ENCODE measurements around the gene SETD2.

SETD2 gene

GRCh38 chr3:46986055-46986730, 177.7 kb downstream of the SETD2 start:
- no peak for DNase-seq

DNA sequence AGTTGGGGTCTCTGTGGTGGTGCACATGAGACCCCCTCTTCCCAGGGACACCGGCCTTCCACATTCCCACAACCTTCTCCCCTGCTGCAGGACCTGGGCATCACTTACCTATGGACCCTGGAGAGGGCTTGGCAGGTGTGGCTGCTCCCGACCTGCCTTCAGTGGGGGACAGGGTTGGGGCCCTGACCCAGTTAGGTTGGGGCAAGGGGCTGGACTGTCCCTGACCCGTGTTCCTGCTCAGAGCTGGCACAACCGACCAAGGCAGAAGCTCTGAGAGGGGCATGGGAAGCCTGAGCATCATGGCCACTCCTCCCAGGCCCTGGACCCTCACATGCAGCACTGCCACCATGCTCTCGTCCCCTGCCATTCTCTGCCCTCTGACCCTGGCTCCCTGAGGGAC, 178.3 kb downstream of the SETD2 start:
- no peak for DNase-seq

- no peak for DNase-seq
Measured at GRCh38 chr3:46984591-46985459, 179.1 kb downstream of the SETD2 start.

DNA sequence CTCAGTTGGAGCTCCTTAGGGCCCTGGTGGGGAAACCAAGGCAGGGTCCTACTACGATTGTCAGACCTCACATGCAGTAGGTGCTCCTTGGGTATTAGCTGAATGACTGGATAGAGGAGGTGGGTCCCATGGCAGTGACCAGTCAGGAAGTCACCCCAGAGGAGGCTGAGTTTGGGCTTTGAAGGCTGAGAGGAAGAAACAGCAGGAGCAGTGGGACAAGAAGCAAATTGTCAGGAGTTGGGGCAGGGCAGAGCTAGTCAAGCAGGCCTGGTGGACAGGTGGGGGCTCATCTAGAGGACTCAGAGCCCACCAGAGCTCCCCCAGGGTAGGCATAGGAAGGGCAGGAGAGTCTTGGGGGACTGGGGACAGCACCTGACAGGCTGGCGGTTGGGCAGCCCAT, 181.4 kb downstream of the SETD2 start:
- DNase-seq = no peak

DNA sequence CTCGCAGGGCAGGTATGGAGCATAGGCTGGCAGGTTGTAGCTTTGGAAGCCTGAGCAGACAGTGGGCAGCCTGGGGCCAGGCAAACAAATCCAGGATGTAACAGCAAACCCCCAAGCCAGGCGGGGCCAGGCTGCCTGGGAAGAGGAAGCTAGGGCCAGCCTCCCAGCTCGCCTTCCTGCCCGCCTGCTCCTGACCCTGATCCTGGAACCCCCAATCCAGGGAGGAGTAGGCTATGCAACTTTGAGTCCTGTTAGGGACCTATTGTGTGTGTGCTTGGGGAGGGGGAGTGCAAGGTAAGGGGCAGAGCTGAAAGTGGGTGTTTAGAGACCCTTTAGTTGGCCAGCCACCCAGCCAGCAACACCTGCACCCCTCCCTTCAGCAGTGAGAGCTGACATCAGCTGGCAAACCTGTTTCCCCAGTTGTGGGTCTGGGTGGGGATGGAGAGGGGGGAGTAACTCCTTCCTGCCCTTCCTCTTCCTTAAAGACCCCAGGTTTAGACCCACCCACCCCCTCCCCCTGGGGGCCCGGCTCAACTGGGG, 181.9 kb downstream of the SETD2 start:
- no peak for DNase-seq

DNA sequence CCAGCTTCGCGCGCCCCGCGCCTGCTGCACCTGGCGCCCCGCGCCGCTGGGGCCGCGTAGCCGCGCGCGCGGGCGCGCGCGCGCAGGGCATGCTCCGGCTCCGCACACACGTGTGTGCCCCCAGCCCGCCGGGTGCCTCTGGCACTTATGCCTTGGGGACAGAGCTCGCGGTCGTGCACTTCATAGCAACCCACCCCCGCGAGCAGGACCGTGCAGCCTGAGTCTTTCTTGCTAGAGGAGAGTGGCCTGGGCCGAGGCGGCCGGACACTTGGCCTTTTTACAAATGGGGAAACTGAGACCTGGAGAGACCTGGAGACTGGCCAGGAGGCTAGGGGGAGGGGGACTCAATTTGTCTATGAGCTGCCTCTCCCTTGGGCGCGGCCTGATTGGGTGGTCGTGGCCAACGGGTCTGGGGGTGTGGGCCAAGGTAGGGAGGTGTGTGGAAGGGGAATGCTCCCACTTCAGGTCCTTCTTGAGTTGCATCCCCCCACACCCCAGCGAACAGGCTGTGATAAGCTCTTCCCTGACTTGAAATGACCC, 183.9 kb downstream of the SETD2 start:
- DNase-seq = no peak

DNA sequence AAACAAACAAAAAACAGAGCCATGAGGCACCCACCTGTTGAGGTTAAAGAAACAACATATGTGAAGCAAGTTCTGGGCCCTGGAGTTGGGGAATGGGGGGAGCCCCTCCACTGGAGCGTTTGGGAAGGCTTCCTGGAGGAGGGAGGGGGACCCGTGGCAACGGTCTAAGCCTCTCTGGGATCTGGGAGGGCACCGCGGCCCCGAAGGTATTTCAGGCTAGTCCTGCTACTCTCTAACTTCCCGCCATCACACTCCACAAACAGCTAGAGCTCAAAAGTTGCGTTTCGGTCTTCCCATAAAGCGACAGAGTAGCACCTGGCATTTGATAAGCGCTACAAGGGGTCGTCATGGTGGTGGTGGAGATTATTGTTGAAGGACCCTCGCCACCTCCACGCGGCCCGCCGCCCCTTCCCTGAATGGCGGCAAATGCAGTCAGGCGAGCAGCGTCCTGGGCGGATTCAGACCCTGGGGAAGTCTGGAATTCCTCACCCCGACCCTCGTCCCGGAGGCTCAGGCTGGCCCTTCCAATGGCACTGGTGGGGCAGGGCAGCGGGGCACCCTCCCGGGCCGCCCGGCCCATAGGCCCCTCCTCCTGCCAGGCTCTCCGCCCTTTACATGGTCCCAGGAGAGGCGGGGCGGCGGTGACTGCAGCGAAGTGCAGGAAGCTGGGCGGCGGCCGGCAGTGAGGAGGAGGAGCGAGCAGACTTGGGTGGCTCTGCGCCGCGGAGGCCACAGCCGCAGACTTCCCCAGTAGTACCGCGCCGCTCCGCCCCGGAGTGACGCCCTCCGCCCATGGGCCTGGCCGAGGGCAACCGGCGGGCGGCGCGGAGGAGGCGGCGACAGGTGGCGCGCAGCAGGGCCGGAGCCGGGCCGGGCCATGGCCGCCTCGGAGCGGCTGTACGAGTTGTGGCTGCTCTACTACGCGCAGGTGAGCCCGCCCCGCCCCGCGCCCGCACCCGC, 184.6 kb downstream of the SETD2 start, which contains the start of gene NBEAL2:
TSS of gene NBEAL2 (plus strand) at position 682 of the 960 bp plus-strand sequence. CDS start at position 878, 196 bp downstream.
- DNase-seq = peak in 54 of 58 donors; percentile 10 to 84 (median 66)

DNA sequence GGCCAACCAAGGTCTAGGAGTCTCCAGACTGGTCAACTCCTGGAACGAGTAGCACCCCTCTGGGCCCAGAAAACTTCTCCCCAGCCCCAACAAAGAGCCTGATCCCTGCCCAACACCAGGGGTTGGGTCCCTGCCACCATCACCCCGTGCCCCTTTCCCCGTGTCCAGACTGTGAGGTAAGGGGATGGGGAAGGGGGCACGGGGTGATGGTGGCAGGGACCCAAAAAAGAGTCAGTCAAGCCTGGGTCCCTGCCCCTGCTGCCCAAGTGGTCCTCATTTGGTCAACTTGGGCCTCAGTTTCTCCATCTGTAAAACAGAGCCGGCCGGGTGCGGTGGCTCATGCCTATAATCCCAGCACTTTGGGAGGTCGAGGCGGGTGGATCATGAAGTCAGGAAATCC, 185.5 kb downstream of the SETD2 start:
- no peak for DNase-seq

DNA sequence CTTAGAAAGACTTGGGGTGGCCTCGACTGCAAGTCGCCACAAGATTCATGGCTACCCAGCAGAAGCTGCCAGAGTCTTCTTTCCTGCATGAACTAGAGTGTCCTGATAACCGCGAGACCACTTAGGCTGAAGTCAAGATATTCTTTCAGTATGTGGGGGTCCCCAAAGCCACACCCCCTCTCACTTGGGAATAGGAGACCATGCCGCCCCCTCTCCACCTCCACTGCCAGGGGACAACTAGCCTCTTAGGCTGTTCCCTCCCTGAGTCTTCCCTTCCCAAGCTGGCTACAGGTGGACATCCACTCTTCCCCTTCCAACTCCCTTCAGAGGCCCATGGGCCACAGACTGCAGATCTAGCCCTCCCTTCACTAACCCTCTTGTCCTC, 186.1 kb downstream of the SETD2 start:
- DNase-seq = no peak

- peak; percentile 86 to 99 (median 97) for DNase-seq
Measured at GRCh38 chr3:46976326-46977190, 187.4 kb downstream of the SETD2 start, which contains the start of gene CCDC12. Gene CCDC12, minus strand, starts transcription at chr3:46976745. Its CDS starts 13 bp downstream, at chr3:46976732.

GRCh38 chr3:46974421-46975171, 189.3 kb downstream of the SETD2 start:
- no peak for DNase-seq

DNA sequence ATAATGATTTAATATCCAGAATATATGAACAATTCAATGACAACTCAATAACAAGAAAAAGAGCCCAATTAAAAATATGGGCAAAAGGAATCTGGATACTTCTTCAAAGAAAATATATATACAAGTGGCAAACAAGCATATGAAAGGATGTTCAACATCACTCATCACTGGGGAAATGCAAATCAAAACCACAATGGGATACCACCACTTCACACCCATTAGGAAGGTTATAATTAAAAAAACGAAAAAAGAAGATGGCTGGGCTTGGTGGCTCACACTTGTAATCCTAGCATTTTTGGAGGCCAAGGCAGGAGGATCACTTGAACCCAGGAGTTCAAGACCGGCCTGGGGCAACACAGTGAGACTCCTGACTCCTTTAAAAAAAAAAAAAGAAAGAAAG, 191.5 kb downstream of the SETD2 start:
- no peak for DNase-seq

- DNase-seq = no peak
Measured at GRCh38 chr3:46971742-46972141, 192.2 kb downstream of the SETD2 start.

- no peak for DNase-seq
Measured at GRCh38 chr3:46971151-46971550, 192.8 kb downstream of the SETD2 start.

DNA sequence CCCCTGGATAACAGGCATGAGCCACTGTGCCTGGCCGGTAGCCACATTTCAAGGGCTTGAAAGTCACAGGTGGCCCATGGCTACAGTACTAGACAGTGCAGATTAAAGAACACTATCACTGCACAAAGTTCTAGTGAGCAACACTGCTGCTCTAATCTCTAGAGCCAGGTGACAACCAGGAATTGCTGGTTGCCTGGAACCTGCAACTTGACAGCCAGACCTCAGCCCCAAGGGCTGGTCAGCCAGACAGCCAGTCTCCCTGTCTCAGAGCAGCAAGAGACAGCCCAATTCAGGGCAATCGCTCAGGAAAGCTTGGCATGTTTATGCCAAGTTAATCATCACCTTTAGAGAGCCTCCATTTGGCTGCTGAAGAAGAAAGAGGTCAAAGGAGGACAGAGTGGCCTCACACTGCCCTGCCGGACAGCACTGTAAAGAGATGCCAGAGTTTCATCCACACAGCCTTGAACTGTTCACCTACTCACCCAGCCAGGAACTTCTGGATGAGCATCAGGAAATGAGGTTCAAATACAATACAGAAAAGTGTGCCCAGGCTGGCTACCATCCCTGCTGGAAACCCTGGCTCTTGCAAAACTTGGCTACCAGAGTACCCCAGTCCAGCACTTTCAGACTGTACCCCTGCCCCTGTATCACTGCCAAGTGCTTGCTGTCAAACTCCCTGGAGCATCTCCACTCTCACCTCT, 193.4 kb downstream of the SETD2 start:
- DNase-seq = peak in 3 of 58 donors; percentile 18 to 41 (median 21)

DNA sequence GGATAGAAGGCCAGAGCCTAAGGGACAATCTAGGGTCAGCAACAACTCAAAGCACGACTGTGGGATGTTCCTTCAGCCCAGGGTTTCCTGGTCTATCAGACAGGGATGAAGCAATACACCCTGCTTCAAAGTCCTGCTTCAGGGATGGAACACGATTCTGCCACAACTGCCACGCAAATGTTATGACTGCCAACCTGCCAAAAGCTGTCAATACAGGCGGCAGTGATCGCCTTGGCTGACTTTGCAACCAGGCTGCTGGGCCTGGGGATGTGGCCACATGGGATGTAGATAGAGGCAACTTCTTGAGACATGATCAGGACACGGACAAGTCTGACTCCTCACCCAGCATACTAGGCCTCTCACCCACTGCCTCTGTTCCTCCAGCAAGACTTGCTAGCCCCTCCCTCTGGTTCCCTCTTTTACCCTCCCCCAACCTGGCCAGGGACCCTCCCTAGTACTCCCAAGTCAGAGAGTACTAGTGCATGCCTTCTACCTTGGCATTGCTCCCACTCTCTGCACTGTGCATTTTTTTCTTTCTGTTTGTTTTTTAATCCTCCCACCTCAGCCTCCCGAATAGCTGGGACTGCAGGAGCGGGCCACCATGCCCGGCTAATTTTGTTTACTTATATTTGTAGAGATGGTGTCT, 195.0 kb downstream of the SETD2 start:
- DNase-seq = no peak

DNA sequence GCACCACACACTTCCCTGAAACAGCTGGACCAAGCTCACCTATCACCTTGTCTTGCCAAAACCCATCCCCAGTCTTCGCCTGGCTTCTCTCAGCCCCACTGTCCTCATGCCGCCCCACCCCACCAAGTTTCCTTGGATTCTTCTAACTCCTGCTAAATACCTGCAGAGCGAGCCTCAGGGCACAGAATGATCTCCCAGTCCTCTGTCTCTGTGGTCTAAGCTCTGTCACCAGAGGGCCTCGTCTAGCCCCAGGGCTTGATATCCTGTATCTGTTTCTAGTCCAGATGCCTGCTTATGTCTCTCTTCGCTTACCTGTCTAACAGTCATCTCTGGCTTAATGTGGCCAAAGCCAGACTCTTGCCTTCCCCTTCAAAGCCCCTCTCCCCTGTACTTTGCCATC, 197.1 kb downstream of the SETD2 start:
- DNase-seq = no peak
